ENCODE data around the gene NR1H4.

- no peak for TF ChIP-seq CTCF (CRISPR knock-in tag; IDR thresholded peaks at IDR 0.05)
- TF ChIP-seq KDM5B (CRISPR knock-in tag; IDR thresholded peaks at IDR 0.05; ENCODE audit: borderline replicate concordance) = no peak
- TF ChIP-seq ATF2 (CRISPR knock-in tag; IDR thresholded peaks at IDR 0.05) = no peak
- TF ChIP-seq CAMTA2 (CRISPR knock-in tag; IDR thresholded peaks at IDR 0.05; ENCODE audit: borderline replicate concordance) = no peak
- TF ChIP-seq FOXP4 (CRISPR knock-in tag; IDR thresholded peaks at IDR 0.05) = no peak
- TF ChIP-seq MAFF (IDR thresholded peaks at IDR 0.05; ENCODE audit: low read depth, low read length) = no peak
- TF ChIP-seq ZBTB49 (CRISPR knock-in tag; IDR thresholded peaks at IDR 0.05; ENCODE audit: borderline replicate concordance) = no peak
- no peak for TF ChIP-seq FOXA3 (CRISPR knock-in tag; IDR thresholded peaks at IDR 0.05)
- no peak for TF ChIP-seq POLR2A (IDR thresholded peaks at IDR 0.05; ENCODE audit: insufficient read depth in 1 of 2, low read depth in 2 of 2, low read length in 2 of 2)
- no peak for TF ChIP-seq ZNF556 (CRISPR knock-in tag; IDR thresholded peaks at IDR 0.05; ENCODE audit: borderline replicate concordance)
- no peak for TF ChIP-seq ZFP82 (CRISPR knock-in tag; IDR thresholded peaks at IDR 0.05; ENCODE audit: borderline replicate concordance)
Observed at GRCh38 chr12:100433701-100434100, 40.0 kb upstream of the NR1H4 start.
